ENCODE measurements around the gene KCNK4.

Gene KCNK4

DNA sequence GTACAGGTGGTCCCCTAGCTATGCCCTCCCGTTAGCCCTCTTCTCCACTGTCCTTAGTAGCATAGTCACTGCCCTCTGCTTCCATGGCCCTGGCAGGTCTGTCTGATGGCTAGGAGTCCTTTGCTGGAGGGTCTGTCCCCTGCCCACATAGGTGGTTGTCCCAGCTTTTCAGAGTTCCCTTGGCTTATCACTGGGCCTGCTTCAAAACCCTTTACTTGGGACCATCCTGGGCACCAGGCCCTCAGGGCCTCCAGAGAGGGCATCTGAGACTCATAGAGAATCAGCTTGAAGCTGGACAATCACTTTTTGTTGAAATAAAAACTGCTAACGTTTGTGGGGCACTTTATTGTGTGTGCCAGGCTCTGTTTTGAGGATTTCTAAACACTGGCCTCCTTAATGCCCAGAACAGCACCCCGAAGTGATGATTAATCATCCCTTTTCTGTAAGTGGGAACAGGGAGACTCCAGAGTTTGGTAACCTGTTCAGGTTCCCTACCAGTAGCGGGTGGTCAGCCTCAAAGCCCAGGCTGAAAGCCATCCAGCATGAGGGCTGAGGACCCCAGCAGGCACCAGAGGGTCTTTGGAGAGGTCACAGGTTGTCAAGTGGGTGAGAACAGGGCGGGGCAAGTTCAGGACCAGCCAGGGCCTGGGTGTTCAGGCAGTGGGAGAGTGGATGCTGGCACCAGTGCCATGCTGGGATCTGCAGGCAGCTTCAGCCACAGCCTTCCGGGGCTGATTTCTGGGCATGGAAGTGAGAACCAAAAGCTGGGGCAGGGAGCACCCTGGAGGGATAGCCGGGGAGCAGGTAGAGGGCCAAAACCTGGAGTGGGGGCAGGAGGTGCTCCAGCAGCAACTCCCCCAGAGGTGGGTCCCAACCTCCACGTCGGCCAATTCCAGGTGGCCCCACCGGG, 495 bp upstream of the KCNK4 start:
- DNase-seq (ENCODE audit: low read depth in 2 of 2) = no peak

DNA sequence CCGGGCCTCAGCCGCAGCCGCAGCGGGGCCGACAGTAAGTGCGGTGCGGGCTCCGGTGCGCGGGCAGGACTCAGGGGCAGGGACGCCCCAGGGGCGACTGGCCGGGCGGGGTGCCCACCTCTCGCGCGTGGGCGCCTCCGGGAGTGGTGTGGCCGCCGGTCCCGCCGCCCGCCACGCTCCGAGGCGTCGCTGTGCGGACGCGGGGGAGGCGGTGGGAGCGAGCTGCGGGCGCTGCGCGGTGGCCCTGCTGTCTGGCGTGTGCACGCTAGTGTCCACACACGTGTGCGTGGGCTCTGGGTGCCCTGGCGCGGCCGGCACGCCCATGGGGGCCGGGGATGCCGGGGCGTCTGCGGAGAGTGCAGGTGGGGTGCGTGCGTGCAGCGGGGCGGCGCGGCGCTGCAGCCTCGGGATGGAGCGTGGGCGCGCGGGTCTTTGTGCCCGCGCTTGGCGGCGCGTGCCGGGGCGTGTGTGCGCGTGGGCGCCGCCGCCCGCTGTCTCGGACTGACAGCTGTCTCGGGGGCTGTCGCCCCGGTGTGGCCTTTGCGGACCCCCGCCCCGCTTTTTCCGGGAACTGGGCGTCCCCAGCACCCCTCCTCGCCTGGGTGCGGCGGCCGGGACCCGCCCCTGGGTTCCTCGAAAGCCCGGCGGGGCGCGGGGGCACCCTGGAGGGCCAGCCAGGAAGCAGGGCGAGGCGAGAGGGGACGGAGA, 804 bp downstream of the KCNK4 start:
- DNase-seq (ENCODE audit: low read depth in 2 of 2) = no peak

DNA sequence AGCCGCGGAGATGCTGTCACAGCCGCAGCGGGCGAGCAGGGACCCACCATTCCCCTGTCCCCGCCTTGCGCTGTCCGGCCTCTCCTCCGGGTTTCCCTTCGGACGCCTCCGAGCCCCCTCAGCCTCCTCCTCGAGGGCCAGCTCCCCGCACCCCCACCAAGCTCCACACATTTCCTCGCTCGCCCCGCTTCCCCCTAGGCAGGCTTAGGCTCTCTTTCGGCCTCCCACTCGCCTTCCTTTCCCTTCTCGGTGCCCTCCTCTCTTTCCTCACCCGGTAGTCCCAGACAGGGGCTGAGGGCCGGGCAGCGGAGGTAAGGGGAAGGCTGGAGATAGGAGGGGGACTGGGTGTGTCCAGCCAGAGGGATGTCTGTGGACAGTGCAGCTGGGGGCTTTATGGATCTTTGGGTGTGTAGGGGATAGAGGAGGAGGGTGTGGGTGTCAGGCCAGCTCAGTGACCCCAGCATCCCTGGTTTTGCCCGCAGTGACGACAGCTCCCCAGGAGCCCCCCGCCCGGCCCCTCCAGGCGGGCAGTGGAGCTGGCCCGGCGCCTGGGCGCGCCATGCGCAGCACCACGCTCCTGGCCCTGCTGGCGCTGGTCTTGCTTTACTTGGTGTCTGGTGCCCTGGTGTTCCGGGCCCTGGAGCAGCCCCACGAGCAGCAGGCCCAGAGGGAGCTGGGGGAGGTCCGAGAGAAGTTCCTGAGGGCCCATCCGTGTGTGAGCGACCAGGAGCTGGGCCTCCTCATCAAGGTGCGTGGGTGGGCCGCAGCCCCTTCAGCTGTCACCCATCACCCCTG, 1.6 kb downstream of the KCNK4 start:
- DNase-seq (ENCODE audit: low read depth in 2 of 2) = no peak

DNA sequence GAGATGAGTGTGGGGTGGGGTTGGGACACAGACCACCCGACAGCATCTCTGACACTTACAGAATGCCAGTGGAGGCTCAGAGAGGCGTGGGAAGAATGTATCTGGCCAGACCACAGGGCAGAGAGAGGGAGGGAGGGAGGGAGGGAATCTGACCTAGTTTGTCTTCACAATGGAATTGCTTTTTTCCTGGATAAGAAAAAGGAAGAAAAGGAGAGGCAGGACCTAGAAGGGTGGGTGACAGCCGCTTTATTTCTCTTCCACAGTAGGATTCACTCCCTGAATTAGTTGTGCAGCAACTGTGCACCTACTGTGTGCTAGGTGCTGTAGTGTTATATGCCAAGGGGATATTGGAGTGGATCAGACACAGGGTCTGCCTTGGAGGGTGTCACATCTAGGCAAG, 3.7 kb downstream of the KCNK4 start:
- DNase-seq (ENCODE audit: low read depth in 2 of 2) = no peak

DNA sequence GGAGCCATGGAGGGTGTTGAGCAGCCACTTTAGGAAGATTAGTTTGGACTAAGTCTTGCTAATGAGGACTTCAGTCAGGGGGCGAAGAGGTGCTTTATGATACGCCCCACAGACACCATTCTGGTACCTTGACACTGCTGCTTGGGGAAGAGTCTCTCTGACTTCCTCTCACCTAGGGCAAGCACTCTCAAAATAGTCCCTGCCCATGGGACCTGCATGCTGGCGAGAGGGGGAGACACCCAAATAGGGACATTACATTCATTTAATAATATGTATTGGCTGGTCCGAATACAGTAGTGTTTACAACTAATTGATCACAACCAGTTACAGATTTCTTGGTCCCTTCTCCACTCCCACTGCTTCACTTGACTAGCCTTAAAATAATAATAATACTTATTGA, 4.7 kb downstream of the KCNK4 start:
- DNase-seq (ENCODE audit: low read depth in 2 of 2) = no peak

DNA sequence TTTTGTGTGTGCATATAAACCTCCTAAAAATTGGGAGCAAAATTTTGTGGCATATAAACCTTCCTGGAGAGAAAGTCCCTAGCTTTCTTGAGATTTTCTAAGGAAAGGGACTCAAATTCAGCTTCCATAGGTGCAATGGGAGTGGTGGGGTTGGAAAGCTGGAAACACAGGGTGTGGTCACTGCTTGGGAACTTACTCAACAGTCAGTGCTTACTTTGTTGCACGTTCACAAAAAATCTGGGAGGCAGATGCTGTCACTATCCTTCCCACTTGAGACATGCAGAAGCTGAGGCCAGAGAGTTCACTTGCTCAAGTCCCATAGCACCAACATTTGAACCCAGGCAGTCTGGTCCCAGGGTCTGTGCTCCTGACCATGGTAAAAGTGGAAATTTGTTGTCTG, 5.1 kb downstream of the KCNK4 start:
- no peak for DNase-seq (ENCODE audit: low read depth in 2 of 2)

DNA sequence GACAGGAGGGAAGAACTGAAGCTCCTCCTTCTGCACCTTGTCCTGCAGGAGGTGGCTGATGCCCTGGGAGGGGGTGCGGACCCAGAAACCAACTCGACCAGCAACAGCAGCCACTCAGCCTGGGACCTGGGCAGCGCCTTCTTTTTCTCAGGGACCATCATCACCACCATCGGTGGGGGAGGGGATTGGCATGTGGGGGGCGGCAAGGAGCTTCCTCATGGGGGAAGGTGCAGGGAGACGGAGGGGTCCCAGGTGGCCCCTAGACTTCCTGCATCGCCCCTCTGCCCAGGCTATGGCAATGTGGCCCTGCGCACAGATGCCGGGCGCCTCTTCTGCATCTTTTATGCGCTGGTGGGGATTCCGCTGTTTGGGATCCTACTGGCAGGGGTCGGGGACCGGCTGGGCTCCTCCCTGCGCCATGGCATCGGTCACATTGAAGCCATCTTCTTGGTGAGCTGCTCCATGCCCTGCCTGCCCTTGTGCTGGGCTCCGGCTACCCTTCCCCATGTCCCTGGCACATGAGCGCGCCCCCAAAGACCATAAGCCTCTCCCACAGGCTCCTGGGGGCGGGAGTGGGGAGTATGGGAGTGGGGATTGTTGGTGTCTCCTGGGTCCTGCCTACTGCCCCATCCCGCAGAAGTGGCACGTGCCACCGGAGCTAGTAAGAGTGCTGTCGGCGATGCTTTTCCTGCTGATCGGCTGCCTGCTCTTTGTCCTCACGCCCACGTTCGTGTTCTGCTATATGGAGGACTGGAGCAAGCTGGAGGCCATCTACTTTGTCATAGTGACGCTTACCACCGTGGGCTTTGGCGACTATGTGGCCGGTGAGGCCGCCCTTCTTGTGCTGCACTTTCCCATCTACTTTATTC, 6.0 kb downstream of the KCNK4 start:
- no peak for DNase-seq (ENCODE audit: low read depth in 2 of 2)

DNA sequence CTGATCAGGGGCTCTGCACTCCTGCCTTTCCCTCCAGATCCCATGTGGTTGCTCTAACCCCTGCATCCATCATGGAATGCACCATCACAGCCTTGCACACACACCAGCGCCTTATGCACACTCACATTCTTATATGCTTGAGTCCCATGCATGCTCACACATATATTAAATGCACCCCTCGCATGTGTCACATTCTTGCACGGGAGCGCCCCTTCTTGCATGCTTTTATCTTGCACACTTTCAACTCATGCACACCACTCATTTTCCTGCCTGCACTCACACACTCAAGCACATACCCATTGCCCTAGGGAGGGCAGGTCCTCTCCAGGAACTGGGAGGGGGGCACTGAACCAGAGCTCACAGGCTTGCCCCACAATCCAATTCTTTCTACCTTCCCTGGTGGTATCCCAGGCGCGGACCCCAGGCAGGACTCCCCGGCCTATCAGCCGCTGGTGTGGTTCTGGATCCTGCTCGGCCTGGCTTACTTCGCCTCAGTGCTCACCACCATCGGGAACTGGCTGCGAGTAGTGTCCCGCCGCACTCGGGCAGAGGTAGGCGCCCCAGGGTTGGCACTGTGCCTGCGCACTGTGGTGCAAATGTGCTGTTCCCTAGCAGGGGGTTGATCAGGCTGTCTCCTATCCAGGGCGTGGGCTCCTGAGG, 6.7 kb downstream of the KCNK4 start:
- no peak for DNase-seq (ENCODE audit: low read depth in 2 of 2)

DNA sequence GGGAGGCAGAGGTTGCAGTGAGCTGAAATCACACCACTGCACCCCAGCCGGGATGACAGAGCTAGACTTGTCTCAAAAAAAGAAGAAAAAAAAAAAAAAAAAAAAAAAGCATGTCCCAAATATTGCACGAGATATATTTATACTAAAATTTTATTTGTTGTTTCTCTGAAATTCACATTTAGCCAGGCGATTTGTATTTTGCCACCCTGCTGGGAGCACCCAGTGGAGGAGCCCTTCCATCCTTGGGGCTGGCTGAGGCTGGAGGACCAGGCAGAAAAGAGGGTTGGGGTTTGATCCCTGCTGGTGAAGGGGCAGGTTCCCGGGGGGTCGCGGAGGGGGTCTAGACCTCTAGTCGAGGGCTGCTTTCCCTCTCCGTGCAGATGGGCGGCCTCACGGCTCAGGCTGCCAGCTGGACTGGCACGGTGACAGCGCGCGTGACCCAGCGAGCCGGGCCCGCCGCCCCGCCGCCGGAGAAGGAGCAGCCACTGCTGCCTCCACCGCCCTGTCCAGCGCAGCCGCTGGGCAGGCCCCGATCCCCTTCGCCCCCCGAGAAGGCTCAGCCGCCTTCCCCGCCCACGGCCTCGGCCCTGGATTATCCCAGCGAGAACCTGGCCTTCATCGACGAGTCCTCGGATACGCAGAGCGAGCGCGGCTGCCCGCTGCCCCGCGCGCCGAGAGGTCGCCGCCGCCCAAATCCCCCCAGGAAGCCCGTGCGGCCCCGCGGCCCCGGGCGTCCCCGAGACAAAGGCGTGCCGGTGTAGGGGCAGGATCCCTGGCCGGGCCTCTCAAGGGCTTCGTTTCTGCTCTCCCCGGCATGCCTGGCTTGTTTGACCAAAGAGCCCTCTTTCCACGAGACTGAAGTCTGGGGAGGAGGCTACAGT, 8.1 kb downstream of the KCNK4 start:
- no peak for DNase-seq (ENCODE audit: low read depth in 2 of 2)

DNA sequence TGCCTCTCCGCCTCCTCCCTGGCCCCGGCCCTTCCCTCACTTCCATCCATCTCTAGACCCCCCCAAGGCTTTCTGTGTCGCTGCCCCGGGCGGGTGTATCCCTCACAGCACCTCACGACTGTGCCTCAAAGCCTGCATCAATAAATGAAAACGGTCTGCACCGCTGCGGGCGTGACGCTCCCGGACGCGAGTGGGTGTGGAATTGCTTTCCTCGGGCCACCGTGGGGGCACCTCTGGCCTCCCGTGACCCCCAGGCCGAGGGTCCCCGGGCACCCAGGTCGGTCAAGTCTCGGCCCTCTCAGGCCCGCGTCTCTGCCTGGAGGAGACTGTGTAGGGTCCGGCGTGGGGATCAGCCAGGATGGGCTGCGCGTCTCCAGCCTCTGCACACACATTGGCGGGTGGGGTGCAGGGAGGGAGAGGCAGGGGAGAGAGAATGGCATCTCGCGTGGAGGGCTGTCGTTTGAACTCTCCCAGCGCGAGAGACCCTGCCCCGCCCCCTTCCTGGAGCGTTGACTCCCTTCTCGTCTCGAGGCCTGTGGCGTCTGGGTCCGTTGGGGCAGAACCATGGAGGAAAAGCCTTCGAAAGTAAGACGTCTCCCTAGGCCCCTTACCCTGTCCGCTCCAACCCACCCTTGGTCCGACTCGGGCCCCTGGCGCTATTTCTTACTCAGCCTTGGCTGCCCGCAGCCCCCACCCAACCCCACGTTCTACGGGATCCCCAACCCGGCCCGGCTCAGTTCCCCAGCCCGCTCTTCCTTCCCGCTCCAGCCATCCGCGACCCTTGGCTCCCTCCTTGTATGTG, 8.9 kb downstream of the KCNK4 start, which contains the start of gene CATSPERZ:
Gene CATSPERZ (plus strand): TSS at position 512 of the 802 bp plus-strand sequence. CDS start 53 bp downstream, at position 565.
- no peak for DNase-seq (ENCODE audit: low read depth in 2 of 2)

DNA sequence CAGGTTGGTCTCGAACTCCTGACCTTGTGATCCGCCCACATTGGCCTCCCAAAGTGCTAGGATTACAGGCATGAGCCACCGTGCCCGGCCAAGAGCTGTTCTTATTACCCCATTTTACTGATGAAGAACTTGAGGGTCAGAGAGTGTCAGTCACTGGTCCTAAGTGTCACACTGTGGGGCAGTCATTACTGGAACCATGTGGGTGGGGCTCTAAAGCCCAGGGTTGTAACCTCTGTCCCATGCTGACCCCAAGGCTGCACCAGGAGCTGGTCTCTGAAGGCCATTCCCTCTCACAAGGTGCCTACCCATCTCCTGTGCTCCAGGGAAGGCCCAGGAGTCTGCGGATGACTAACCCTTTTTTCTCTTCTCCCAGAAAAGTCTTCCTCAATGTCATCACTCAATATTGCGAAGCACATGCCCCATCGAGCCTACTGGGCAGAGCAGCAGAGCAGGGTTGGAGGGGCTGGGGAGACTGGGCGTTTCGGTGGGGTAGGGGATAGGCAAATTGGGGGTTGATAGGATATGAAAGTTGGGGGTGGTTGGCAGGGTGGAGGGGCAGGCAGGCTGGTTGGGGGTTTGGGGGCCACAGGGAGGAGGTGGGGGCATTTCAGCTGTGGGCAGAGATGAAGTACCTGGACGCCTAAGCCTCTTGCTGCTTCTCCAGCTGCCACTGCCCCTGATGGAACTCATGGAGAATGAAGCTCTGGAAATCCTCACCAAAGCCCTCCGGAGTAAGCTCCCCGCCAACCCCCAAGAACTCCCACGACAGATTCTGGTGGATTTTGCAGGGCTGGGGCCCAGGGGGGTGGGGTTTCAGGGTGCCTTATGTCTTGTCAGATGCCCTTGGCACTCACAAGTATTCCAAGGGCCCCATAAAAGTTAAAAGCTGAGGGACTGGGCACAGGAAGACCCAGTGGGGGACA, 12.3 kb downstream of the KCNK4 start:
- no peak for DNase-seq (ENCODE audit: low read depth in 2 of 2)

DNA sequence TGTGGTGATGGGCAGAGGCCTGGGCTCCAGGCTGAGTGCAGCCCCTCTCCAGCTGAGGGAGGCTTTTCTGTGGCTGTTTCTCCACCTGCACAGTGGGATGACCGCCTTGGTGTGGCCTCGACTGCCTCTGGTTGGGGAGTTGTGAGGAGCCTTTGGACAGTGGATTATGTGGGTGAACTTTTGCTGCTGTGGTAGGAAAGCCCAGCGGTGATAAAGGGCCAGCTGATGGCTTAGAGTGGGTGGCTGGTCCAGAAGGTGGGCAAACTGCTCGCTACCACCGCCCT, 12.9 kb downstream of the KCNK4 start:
- DNase-seq (ENCODE audit: low read depth in 2 of 2) = no peak

DNA sequence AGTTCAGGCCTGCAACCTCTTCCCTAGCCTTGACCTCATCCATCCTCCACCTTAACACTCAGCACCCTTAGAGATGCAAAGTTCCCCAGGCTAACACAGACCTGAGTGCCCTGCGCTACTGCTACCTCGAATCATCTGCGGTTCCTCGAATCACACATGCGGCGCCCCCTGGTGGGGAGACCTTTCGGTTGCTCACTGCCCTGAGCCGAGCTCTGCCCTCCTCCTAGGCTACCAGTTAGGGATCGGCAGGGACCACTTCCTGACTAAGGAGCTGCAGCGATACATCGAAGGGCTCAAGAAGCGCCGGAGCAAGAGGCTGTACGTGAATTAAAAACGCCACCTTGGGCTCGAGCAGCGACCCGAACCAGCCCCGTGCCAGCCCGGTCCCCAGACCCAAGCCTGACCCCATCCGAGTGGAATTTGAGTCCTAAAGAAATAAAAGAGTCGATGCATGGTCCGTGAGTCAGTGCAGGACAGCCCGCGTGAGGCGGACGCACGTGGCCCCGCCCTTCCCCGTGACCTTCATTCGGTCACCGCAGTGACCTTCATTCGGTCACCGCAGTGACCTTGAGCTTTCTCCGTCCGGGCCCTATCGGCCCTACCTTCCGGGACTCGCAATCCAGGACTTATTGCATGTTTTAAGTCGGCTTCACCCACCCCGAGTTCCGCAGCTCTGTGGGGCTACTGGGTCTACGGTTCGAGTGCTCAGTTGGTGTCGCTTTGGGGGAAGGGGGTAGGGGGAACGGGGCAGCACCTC, 13.4 kb downstream of the KCNK4 start:
- DNase-seq (ENCODE audit: low read depth in 2 of 2) = peak; percentile 82 to 98

DNA sequence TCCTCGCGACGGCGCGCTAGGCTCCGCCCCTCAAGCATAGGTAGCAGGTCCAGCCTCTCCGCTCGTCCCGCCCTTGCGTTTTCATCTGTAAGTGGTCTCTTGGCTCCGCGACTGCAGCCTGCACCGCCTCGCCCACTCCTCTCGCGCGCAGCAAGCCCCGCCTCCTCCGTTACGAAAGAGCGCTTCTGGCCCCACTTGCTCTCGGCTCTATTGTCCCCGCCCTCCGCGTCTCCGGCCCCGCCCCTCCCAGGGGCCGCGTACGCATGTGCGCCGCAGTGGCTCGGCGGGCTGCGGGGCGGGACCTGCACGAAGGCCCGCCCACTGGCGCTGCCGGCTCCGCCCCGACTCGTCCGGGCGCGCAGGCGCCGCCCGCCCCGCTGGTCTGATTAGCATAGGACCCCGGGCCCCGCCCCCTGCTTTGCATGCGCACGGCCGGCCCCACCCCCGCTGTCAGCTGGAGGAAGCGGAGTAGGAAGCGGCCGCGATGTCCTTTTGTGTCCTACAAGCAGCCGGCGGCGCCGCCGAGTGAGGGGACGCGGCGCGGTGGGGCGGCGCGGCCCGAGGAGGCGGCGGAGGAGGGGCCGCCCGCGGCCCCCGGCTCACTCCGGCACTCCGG, 14.1 kb downstream of the KCNK4 start, which contains the start of gene ESRRA:
Gene ESRRA (plus strand): TSS at position 450 of the 616 bp plus-strand sequence. CDS start 1,656 bp downstream, outside the sequence.
- DNase-seq (ENCODE audit: low read depth in 2 of 2) = peak; percentile 99 to 100

DNA sequence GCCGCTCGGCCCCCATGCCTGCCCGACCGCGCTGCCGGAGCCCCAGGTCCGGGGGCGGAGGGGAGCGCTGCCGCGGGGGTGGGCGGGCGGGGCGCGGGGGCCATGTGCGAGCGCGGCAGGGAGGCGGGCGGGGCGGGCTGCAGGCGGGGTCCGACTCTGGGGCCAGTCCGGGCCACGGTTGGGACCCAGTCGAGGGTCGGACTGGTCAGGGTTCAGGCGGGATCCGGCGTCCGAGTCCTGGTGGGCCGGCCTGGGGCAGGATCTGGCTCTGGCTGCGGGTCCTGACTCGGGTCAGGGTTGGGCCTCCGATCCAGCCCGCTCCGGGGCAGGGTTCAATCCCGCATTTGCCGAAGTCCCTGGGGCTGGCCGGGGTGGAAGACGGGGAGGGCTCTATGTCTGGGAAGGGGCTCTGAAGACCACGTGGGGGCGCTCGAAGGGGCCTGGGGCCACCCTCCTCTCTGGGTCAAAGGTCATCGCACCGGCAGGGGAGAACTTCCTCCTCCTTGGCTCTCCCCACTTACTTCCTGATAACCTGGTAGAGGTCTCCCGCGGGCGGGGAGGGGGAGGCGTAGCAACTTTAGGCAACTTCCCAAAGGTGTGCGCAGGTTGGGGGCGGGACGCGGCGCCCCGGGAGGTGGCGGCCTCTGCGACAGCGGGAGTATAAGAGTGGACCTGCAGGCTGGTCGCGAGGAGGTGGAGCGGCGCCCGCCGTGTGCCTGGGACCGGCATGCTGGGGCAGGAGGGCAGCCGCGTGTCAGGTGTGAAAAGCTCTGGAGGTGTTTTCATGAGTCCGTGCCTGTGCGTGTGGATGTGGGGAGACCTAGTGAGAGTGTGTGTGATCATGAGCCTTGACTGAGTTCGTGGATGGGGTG, 14.8 kb downstream of the KCNK4 start:
- peak; percentile 51 to 66 for DNase-seq (ENCODE audit: low read depth in 2 of 2)

DNA sequence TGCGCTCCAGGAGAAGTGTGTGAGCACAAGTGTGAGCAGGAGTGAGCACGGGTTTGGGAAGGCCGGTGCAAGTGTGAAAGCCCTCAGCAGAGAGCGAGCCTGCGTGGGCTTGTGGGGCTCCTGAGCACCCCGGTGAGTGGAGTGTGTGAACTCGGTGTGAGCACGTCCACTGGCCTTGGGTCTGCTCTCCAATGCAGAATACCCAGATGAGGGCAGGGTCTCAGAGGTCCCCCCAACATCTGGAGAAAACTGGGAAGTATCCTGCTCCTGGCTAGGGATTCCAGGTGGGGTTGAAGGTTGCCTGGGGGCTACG, 15.4 kb downstream of the KCNK4 start:
- no peak for DNase-seq (ENCODE audit: low read depth in 2 of 2)
